HG02852 (cell line): Measurements from ENCODE around the gene SLC4A1AP.
A peak's percentile ranks its signal among the peaks of the same experiment; 100 is the strongest.
"Not testable (repeated sequence)": the region's sequence is repeated elsewhere in the genome, so short reads cannot be mapped to it uniquely, and the experiment has no call there.

ENCODE experiments used
- ATAC-seq: cut with Tn5 transposase; IDR thresholded peaks from one replicate; pipeline ENCODE4 v1.9.1; 2021; ENCODE audit warnings: mild to moderate bottlenecking, moderate library complexity; ENCODE audit not compliant: unreplicated experiment

SLC4A1AP gene, protein sequence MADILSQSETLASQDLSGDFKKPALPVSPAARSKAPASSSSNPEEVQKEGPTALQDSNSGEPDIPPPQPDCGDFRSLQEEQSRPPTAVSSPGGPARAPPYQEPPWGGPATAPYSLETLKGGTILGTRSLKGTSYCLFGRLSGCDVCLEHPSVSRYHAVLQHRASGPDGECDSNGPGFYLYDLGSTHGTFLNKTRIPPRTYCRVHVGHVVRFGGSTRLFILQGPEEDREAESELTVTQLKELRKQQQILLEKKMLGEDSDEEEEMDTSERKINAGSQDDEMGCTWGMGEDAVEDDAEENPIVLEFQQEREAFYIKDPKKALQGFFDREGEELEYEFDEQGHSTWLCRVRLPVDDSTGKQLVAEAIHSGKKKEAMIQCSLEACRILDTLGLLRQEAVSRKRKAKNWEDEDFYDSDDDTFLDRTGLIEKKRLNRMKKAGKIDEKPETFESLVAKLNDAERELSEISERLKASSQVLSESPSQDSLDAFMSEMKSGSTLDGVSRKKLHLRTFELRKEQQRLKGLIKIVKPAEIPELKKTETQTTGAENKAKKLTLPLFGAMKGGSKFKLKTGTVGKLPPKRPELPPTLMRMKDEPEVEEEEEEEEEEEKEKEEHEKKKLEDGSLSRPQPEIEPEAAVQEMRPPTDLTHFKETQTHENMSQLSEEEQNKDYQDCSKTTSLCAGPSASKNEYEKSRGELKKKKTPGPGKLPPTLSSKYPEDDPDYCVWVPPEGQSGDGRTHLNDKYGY

DNA sequence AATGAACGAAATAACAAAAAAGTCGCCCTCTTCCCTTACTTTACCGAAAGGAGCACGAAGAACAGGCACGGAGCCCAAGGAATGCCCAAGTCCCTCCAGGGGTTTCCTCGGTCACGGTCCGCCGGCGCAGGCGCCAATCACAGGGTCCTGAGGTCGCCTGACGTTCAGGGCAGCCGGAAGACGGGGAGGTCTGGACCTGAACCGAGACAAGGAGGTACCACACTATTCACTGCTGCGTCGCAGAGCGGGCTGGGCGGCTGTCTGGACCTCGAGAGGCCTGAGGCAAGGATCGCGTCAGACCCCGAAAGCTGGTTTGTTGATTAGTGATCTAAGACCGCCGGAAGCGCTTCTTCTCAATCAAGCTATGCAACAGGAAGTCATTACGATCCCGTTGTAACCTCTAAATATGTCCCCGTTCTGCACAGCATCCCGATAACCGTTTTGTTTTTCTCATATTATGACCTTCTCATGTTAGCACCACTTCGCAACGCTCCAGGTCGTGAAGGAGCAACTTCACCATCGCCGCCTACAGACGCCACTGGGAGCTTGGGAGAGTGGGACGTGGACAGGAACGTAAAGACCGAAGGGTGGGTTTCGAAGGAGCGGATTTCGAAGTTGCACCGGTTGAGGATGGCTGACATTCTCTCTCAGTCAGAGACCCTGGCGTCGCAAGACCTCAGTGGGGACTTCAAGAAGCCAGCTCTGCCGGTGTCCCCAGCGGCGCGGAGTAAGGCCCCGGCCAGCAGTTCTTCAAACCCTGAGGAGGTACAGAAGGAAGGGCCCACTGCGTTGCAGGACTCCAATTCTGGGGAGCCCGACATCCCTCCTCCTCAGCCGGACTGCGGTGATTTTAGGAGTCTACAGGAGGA, at the start of gene SLC4A1AP, which contains the start of gene SUPT7L:
TSS of gene SLC4A1AP (plus strand) at position 605 of the 869 bp plus-strand sequence. CDS start at position 631, 26 bp downstream.
TSS of gene SUPT7L (minus strand) at position 330 of the 869 bp plus-strand sequence. CDS start 1,422 bp downstream, outside the sequence.
- ATAC-seq: peak; percentile 64

DNA sequence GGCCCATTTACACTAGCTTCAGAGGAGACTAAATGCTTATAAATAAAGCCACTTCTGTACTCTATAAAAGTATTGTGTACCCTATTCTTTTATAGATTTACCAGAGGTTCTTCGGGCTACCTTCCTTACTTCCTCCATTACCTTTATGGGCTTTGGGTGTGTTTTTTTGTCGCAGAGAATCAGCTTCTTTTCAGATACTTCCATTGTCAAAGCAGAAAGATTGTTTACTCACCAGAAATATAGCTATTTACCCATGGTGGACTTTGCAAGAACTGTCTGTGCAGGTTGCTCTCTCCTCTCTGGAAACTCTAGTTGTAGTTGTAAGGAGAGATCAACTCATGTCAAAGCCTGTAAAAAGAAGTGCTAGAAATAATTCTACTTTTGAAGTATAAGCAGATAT, 49.7 kb upstream of the SLC4A1AP start:
- ATAC-seq: no peak

DNA sequence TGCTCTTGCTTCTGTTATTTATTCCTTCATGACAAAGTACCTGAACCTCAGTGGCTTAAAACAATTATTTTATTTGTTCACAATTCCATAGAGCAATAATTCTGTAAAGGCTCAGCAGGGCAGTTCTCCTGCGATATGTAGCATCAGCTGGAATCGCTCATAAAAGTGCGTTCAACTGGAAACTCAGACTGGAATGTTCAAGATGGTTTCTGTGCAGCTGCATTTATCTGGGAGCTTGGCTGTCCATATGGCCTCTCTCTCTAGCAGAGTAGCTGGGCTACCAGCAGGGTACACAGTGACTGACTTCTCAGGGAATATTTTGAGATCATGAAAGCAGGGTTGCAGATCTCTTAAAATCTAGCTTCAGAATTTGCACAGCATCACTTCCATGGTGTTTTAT, 48.4 kb upstream of the SLC4A1AP start:
- ATAC-seq: no peak

DNA sequence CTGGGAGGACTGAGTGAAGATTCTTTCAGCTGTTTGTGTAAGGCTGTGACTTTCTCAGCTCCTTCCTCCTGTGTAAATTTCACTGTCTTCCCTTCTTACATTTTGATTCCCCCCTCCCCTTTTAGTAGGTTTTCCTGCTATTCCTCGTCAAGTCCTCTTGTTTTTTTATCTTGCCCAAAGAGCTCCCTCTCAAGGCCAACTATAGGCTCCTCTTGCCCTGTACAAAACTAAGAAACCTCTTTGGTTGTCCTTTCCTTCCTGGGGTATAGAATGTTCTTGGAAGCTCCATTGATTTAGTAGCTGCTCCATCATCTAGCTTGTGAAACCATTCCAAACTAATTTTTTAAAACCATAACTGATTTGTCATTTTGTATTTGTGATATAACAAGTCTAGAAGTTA, 42.2 kb upstream of the SLC4A1AP start:
- ATAC-seq: no peak

DNA sequence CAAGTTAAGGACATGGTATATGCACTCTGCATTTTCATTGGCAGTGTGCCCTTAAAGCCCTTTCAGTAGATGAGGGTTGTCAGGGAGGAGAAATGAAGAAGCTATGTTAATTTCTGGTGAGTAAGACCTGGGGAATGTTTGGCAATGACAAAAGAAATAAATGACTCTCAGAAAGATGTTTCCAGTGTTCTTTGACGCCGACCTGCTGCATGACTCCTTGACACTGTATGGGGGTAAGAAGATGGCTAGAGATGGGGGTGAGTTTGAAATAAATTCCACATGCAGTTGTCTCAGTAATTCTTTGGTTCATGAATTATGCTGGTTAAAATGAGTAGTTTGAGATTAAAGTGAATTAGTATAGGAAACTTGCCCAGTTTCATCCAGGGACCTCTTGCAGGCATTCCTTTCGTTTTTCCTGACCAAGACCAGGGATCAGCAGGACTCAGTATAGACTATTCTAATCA, 40.7 kb upstream of the SLC4A1AP start:
- no peak for ATAC-seq

DNA sequence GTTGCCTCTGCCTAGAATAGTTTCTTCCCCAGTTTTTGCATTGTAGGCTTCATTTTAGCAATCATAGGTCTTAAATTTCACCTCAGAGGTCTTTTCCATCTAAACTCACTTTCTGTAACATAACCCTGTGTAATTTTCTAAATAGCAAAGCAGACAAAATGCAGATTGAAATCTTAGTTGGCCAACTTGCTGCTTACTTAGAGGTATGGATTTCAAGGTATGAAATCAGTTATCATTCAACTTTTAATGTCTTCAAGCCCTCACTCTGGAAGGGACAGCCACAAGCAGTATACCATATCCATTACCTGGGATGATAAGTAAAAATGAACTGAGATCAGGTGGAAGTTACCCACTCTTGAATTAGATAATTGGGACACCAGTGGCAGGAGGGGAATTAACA, 38.7 kb upstream of the SLC4A1AP start:
- no peak for ATAC-seq

DNA sequence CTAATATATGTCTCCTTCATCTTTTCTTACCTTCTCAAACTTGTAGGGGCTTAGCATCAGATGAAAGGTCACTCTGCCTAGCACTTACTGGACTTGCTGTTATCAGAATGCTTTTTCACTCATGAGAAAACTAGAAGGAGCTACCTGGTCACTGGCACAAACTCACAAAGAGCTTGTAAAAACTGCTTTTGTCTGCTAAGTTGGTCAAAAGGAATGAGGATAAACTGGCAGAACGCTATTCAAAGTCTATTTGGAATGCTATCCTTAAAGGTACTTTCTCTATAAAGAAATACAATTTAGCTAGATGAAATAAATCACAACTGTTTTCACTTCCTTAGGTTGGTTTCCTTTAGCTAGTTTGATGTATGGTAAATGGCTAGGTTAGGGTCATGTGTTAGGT, 37.4 kb upstream of the SLC4A1AP start:
- ATAC-seq: not testable (repeated sequence)

DNA sequence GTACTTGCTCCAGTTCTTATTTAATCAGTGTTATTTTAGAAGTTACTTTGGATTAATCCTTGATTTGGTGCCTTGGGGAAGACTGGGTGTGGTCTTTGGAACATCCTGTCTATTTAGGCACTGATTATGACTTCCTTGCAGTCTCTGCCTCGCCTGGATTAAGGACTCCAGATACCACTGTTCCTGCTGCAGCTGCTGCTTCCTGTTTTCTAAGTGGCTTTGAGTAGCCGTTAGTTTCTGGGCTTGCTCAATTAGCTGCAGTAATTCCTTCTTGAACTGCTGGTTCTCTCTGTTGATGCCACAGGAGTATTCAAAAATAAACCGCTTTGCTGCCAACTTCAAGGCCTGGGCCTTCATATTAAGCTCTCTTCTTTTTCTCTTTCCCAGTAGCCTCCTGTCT, 36.8 kb upstream of the SLC4A1AP start:
- ATAC-seq: not testable (repeated sequence)

DNA sequence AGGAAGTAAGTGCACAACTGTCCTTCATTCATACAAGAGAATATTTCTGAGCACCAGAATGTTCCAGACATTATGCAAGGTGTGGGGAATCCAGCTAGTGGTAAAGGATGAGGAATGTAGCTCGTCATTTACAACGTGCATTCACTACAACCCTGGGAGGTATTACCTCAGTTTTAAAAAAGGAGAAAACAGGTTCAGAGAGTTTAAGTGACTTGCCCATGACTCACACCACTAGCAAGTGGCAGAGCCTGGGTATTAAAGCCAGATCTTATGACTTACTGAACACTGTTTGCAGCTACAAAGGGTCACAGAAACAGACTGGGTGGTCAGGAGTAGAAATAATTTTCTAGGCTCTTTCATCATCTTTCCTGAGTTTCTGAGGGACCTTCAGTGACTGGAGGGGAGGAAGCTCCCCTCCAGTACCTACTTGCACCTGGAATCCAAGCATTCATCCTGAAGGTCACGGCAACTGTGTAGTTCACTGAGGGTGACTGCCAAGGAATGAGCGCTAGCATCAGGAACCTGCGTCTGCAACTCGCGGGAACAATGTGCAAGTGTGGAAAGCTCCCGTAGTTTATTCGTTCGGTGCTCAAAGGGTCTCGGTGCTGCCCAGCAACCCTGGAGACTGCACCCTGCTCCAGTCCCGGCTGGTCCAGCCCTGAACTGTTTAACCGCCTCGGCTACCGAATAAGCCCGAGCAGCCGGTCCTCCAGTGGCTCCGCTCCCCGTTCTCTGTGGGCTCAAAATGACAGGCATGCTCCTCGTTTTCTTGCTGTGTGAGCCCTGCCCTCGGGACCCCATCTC, 35.5 kb upstream of the SLC4A1AP start:
- peak; percentile 29 for ATAC-seq

DNA sequence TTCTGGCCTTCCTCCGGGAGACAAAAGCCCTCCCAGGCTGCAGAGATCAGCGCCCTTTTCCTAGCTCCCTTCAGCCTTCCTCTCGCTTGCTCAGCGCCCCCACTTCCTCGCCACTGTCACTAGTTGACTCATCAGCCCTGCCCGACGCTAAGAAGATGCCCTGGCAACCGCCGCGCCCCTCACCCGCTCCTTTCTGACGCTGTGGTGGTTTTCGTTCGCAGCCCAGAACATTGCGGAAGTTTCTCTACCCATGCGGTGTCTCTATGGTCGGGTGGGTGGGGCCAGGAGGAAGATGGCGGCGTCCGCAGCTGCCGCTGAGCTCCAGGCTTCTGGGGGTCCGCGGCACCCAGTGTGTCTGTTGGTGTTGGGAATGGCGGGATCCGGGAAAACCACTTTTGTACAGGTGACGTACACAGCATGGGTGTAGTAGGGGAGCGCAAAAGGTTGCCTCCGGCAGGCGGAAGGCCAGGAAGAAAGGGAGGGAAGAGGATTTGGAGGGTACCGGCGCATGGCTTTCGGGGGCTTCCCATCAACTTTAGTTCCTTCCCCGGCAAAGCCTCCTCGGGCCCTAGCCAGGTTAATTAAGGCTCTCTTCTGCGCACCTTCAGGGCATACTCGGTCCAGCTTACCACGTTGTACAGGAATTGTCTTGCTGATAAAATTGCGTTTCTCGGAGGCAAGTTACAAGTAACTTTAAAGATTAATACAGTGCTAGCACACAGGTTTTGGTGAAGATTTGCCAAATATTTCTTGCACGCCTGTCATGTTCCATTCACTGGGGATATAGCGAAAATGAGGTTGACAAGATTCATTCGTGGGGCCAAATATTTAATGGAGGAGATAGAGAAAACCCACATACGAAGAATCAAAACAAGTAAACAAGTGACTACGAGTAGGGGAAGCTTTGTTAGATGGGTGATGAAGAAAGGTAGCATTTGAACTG, 34.7 kb upstream of the SLC4A1AP start, which contains the start of the genes CCDC121 and GPN1:
TSS of gene CCDC121 (minus strand) at position 246 of the 943 bp plus-strand sequence. CDS start 1,213 bp downstream, outside the sequence.
TSS of gene GPN1 (plus strand) at position 284 of the 943 bp plus-strand sequence. CDS start at position 293, 9 bp downstream.
- ATAC-seq: peak; percentile 96

DNA sequence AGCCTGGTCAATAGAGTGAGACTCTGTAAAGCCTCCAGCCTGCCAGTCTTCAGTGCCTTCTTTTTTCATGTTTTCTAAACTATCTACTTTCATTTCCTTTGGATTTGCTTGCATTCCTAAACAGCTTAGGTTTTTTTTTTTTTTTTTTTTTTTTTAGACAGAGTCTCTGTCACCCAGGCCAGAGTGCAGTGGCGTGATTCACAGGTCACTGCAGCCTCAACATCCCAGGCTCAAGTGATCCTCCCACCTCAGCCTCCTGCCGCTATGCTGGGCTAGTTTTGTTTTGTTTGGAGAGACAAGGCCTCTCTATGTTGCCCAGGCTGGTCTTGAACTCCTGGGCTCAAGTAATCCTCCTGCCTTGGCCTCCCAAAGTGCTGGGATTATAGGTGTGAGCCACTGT, 33.4 kb upstream of the SLC4A1AP start:
- ATAC-seq: not testable (repeated sequence)

DNA sequence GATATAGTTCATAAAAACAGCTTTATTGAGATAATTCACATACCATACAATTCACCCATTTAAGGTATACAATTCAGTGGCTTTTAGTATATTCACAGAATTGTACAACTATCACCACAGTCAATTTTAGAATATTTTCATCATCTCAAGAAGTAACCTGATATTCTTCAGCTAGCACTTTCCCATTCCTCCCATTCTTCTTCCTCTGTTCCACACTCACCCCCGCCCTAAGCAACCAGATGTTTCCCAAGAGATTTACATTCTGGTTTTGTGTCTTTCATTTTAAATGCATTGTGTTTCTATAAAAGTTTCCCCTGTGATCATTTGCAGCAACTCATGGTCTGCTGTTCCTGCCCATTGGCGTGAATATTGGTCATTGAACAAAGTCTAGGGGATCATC, 29.4 kb upstream of the SLC4A1AP start:
- no peak for ATAC-seq

DNA sequence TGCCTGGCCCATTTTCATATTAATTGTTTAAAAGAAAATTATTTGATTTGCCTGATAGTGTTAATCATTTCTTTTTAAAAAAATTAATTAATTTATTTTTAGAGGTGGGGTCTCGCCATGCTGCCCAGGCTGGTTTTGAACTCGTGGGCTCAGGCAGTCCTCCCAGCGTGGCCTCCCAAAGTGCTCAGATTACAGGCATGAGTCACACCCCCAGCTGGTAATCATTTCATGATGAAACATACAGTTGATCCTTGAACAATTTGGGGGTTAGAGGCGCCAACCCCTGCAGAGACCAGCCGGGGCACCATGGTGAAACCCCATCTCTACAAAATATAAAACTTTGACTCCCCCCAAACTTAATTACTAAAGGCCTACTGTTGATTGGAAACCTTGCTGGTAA, 26.9 kb upstream of the SLC4A1AP start:
- no peak for ATAC-seq

DNA sequence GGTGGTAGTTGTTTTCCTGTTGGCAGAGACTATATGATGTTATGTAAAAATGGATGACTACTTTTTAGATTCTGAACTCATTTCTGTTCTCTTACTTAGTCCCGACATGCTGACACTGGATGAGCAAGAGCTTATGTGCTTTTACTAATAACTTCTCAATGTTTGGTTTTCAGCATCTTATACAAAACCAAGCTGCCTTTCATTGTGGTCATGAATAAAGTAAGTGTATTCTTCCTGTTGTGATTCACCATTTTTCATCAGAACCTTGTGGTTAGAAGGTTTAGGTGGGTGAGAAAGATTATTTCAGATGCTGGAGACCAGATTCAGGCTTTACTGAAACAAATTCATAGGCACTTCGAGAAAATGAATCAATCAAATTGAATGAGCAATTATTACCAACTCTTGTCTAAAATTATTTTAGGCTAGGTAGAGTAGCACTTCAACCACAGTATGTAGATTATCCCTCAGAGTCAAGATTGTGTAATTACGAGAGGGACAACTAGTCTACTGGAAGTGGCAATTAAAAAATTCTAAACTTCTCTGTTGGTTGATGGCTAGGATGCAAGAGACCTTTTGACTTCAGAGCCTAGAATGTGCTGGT, 25.6 kb upstream of the SLC4A1AP start:
- ATAC-seq: no peak

DNA sequence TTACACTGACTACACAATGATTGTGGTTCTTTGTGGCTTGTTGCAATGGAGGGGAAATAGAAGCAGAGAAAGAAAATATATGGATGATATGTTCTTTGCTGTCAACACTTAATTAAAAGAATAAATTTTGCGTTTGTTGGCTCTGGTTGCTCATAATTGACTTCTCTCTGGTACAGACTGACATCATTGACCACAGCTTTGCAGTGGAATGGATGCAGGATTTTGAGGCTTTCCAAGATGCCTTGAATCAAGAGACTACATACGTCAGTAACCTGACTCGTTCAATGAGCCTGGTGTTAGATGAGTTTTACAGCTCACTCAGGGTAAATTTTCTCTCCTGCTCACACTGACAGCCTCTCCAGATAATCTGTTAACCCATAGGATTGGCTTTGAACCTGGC, 25.0 kb upstream of the SLC4A1AP start:
- ATAC-seq: no peak

DNA sequence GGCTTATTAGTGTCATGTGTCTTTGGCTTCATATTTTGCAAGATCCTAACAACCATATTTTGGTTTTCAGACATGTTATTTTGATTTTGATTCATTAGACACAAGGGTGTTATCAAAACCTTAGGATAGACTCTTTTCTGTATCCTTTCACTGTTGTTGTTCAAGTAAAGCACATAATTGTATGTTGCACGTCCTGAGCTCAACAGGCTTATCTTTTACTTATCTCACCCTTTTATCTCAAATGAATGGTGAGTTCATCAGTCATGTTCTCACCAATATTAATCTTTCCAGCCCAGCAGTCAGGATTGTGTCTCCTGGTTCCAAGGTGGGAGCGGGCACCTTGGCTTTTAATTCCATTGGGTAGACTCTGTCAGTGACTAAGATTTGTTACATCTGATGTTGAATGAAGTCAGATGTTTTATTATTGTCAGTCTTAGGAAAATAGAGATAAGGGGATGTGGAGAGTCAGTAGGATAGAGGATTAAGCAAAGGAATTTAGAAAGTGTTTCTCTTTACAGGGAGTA, 22.9 kb upstream of the SLC4A1AP start:
- ATAC-seq: no peak

DNA sequence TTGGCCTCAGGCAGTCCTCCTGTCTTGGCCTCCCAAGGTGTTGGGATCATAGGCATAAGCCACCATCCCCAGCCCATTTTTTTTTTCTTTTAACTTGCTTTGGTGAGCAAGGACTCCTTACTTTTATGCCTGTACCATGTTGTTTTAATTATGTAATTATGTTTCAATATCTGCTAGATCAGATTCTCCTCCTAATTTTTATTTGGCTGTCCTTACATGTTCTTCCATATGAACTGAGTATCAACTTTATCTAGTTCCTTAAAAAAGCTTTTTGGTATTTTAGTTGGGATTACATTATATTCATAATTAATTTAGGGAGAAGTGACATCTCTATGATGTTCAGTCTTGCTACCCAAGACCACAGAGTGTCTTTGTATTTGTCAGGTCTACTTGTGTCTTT, 18.5 kb upstream of the SLC4A1AP start:
- ATAC-seq: no peak

DNA sequence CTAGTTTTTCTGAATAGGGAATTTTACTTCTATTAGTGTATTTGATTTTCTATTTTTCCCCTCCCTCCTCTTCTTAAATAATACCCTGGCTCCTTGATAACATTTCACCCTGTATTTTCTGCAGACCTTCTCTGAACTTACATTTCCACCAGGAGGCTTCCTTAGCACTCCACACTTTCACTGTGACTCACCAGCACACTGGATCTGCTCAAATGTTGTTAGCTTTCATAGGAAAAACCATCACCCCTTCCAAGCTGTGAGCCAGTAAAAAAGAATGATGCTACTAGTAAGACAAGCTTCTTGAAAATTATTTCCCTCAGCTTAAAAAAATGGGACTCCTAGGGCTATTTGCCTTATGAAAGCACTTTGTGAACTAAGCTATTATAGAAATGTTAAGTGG, 16.4 kb upstream of the SLC4A1AP start:
- no peak for ATAC-seq
